ENCODE measurements around the gene RIBC2.
"Not testable (repeated sequence)": the region's sequence is repeated elsewhere in the genome, so short reads cannot be mapped to it uniquely, and the experiment has no call there.

The RIBC2 gene

GRCh38 chr22:45450101-45450785 is 36.8 kb downstream of the RIBC2 start:
- no peak for DNase-seq

- peak; percentile 98 for DNase-seq
These were observed 37.6 kb downstream of the RIBC2 start for GRCh38 chr22:45450921-45451651.

- DNase-seq, result no peak
These were observed 38.5 kb downstream of the RIBC2 start for GRCh38 chr22:45451972-45452371.

- DNase-seq, result peak; percentile 96
These were observed 39.3 kb downstream of the RIBC2 start for GRCh38 chr22:45452565-45453379.

GRCh38 chr22:45453764-45454163 is 40.3 kb downstream of the RIBC2 start:
- DNase-seq, result no peak

GRCh38 chr22:45454275-45454674 is 40.8 kb downstream of the RIBC2 start:
- peak; percentile 93 for DNase-seq

- no peak for DNase-seq
These were observed 41.7 kb downstream of the RIBC2 start for GRCh38 chr22:45455212-45455611.

- no peak for DNase-seq
These were observed 42.1 kb downstream of the RIBC2 start for GRCh38 chr22:45455621-45456020.

- no peak for DNase-seq
These were observed 43.3 kb downstream of the RIBC2 start for GRCh38 chr22:45456811-45457210.

- no peak for DNase-seq
These were observed 45.0 kb downstream of the RIBC2 start for GRCh38 chr22:45458532-45458931.

GRCh38 chr22:45459235-45459634 is 45.7 kb downstream of the RIBC2 start:
- DNase-seq, result no peak

- DNase-seq, result peak; percentile 75
These were observed 47.0 kb downstream of the RIBC2 start for GRCh38 chr22:45460288-45461109.

- DNase-seq, result no peak
These were observed 48.7 kb downstream of the RIBC2 start for GRCh38 chr22:45462034-45462655.

GRCh38 chr22:45463691-45464090 is 50.2 kb downstream of the RIBC2 start:
- not testable (repeated sequence) for DNase-seq

GRCh38 chr22:45465633-45466032 is 52.1 kb downstream of the RIBC2 start:
- no peak for DNase-seq

GRCh38 chr22:45468872-45469271 is 55.4 kb downstream of the RIBC2 start:
- DNase-seq, result peak; percentile 66

- peak; percentile 65 for DNase-seq
These were observed 56.0 kb downstream of the RIBC2 start for GRCh38 chr22:45469281-45470073.

- DNase-seq, result no peak
These were observed 57.4 kb downstream of the RIBC2 start for GRCh38 chr22:45470871-45471270.

- no peak for DNase-seq
These were observed 58.9 kb downstream of the RIBC2 start for GRCh38 chr22:45472426-45472825.

- DNase-seq, result no peak
These were observed 60.2 kb downstream of the RIBC2 start for GRCh38 chr22:45473626-45474237.
